ENCODE results near the gene SACM1L.
A peak's percentile ranks its signal among the peaks of the same experiment; 100 is the strongest.

SACM1L gene

GRCh38 chr3:45688882-45689786 lies at the start of gene SACM1L:
SACM1L (plus strand) TSS chr3:45689396; CDS start chr3:45689466, 70 bp downstream.
- Histone ChIP-seq H3K9me3 (ENCODE audit: low read length) (no peaks in the 10 kb centered on the region), H3K27me3 (ENCODE audit: insufficient read depth, low read length) (no peaks in the 10 kb centered on the region), H3K4me3 (ENCODE audit: low read length) (peak within 1 kb of the TSS; percentile 75), H3K36me3 (ENCODE audit: insufficient read depth, low read length) (peaks cover 8% of the 10 kb centered on the region), H2AFZ (ENCODE audit: low read depth, low read length) (peak within 1 kb of the TSS; percentile 73), H3K4me1 (ENCODE audit: insufficient read depth, low read length) (peaks cover 11% of the 10 kb centered on the region)

GRCh38 chr3:45640091-45640507 lies 49.1 kb upstream of the SACM1L start:
- Histone ChIP-seq H3K36me3 (ENCODE audit: insufficient read depth, low read length) (peaks cover 7% of the 10 kb centered on the region), H3K4me3 (ENCODE audit: low read length) (no peak overlapping the region), H3K4me1 (ENCODE audit: insufficient read depth, low read length) (no peaks in the 10 kb centered on the region), H2AFZ (ENCODE audit: low read depth, low read length) (no peak overlapping the region), H3K9me3 (ENCODE audit: low read length) (no peaks in the 10 kb centered on the region), H3K27me3 (ENCODE audit: insufficient read depth, low read length) (no peaks in the 10 kb centered on the region)

- Histone ChIP-seq H3K27me3 (ENCODE audit: insufficient read depth, low read length) (no peaks in the 10 kb centered on the region), H3K9me3 (ENCODE audit: low read length) (no peaks in the 10 kb centered on the region), H3K36me3 (ENCODE audit: insufficient read depth, low read length) (peaks cover 7% of the 10 kb centered on the region), H3K4me3 (ENCODE audit: low read length) (no peak overlapping the region), H3K4me1 (ENCODE audit: insufficient read depth, low read length) (no peaks in the 10 kb centered on the region), H2AFZ (ENCODE audit: low read depth, low read length) (no peak overlapping the region)
These were observed 48.4 kb upstream of the SACM1L start for GRCh38 chr3:45640724-45641361.

- H3K4me3 ChIP-seq (ENCODE audit: low read length), result no peak overlapping the region
- peaks cover 3% of the 10 kb centered on the region for H3K36me3 ChIP-seq (ENCODE audit: insufficient read depth, low read length)
- no peaks in the 10 kb centered on the region for H3K27me3 ChIP-seq (ENCODE audit: insufficient read depth, low read length)
These were observed 47.4 kb upstream of the SACM1L start for GRCh38 chr3:45641756-45642155.

GRCh38 chr3:45642731-45643152 lies 46.5 kb upstream of the SACM1L start:
- Histone ChIP-seq H3K4me3 (ENCODE audit: low read length) (no peak overlapping the region), H3K36me3 (ENCODE audit: insufficient read depth, low read length) (peaks cover 2% of the 10 kb centered on the region), H2AFZ (ENCODE audit: low read depth, low read length) (no peak overlapping the region), H3K9me3 (ENCODE audit: low read length) (no peaks in the 10 kb centered on the region), H3K27me3 (ENCODE audit: insufficient read depth, low read length) (no peaks in the 10 kb centered on the region), H3K4me1 (ENCODE audit: insufficient read depth, low read length) (no peaks in the 10 kb centered on the region)

More at GRCh38 chr3:45641756-45642155, 47.4 kb upstream of the SACM1L start:
- H3K4me1 ChIP-seq (ENCODE audit: insufficient read depth, low read length), result no peaks in the 10 kb centered on the region
- no peaks in the 10 kb centered on the region for H3K9me3 ChIP-seq (ENCODE audit: low read length)
- no peak overlapping the region for H2AFZ ChIP-seq (ENCODE audit: low read depth, low read length)

- Histone ChIP-seq H2AFZ (ENCODE audit: low read depth, low read length) (no peak overlapping the region), H3K4me3 (ENCODE audit: low read length) (no peak overlapping the region), H3K9me3 (ENCODE audit: low read length) (no peaks in the 10 kb centered on the region), H3K36me3 (ENCODE audit: insufficient read depth, low read length) (peaks cover 2% of the 10 kb centered on the region), H3K27me3 (ENCODE audit: insufficient read depth, low read length) (no peaks in the 10 kb centered on the region), H3K4me1 (ENCODE audit: insufficient read depth, low read length) (no peaks in the 10 kb centered on the region)
These were observed 45.0 kb upstream of the SACM1L start for GRCh38 chr3:45644063-45644790.

- H3K9me3 ChIP-seq (ENCODE audit: low read length), result no peaks in the 10 kb centered on the region
- peaks cover 2% of the 10 kb centered on the region for H3K36me3 ChIP-seq (ENCODE audit: insufficient read depth, low read length)
- no peaks in the 10 kb centered on the region for H3K27me3 ChIP-seq (ENCODE audit: insufficient read depth, low read length)
- H2AFZ ChIP-seq (ENCODE audit: low read depth, low read length), result no peak overlapping the region
- H3K4me3 ChIP-seq (ENCODE audit: low read length), result no peak overlapping the region
- H3K4me1 ChIP-seq (ENCODE audit: insufficient read depth, low read length), result no peaks in the 10 kb centered on the region
These were observed 44.4 kb upstream of the SACM1L start for GRCh38 chr3:45644791-45645201.

GRCh38 chr3:45646051-45646585 lies 43.1 kb upstream of the SACM1L start:
- Histone ChIP-seq H3K9me3 (ENCODE audit: low read length) (no peaks in the 10 kb centered on the region), H3K4me3 (ENCODE audit: low read length) (no peak overlapping the region), H2AFZ (ENCODE audit: low read depth, low read length) (no peak overlapping the region), H3K27me3 (ENCODE audit: insufficient read depth, low read length) (no peaks in the 10 kb centered on the region), H3K4me1 (ENCODE audit: insufficient read depth, low read length) (no peaks in the 10 kb centered on the region), H3K36me3 (ENCODE audit: insufficient read depth, low read length) (peaks cover 2% of the 10 kb centered on the region)

GRCh38 chr3:45647148-45647619 lies 42.0 kb upstream of the SACM1L start:
- Histone ChIP-seq H3K36me3 (ENCODE audit: insufficient read depth, low read length) (no peaks in the 10 kb centered on the region), H3K9me3 (ENCODE audit: low read length) (no peaks in the 10 kb centered on the region), H3K4me3 (ENCODE audit: low read length) (no peak overlapping the region), H2AFZ (ENCODE audit: low read depth, low read length) (no peak overlapping the region), H3K4me1 (ENCODE audit: insufficient read depth, low read length) (no peaks in the 10 kb centered on the region), H3K27me3 (ENCODE audit: insufficient read depth, low read length) (no peaks in the 10 kb centered on the region)

- Histone ChIP-seq H3K9me3 (ENCODE audit: low read length) (no peaks in the 10 kb centered on the region), H3K4me1 (ENCODE audit: insufficient read depth, low read length) (no peaks in the 10 kb centered on the region), H3K36me3 (ENCODE audit: insufficient read depth, low read length) (no peaks in the 10 kb centered on the region), H3K4me3 (ENCODE audit: low read length) (no peak overlapping the region), H3K27me3 (ENCODE audit: insufficient read depth, low read length) (no peaks in the 10 kb centered on the region), H2AFZ (ENCODE audit: low read depth, low read length) (no peak overlapping the region)
These were observed 36.0 kb upstream of the SACM1L start for GRCh38 chr3:45653205-45653604.

GRCh38 chr3:45654397-45654944 lies 34.7 kb upstream of the SACM1L start:
- Histone ChIP-seq H3K9me3 (ENCODE audit: low read length) (no peaks in the 10 kb centered on the region), H3K4me1 (ENCODE audit: insufficient read depth, low read length) (no peaks in the 10 kb centered on the region), H3K36me3 (ENCODE audit: insufficient read depth, low read length) (no peaks in the 10 kb centered on the region), H3K4me3 (ENCODE audit: low read length) (no peak overlapping the region), H3K27me3 (ENCODE audit: insufficient read depth, low read length) (no peaks in the 10 kb centered on the region), H2AFZ (ENCODE audit: low read depth, low read length) (no peak overlapping the region)

- no peaks in the 10 kb centered on the region for H3K36me3 ChIP-seq (ENCODE audit: insufficient read depth, low read length)
- no peak overlapping the region for H3K4me3 ChIP-seq (ENCODE audit: low read length)
- no peaks in the 10 kb centered on the region for H3K27me3 ChIP-seq (ENCODE audit: insufficient read depth, low read length)
- H3K9me3 ChIP-seq (ENCODE audit: low read length), result no peaks in the 10 kb centered on the region
- H3K4me1 ChIP-seq (ENCODE audit: insufficient read depth, low read length), result no peaks in the 10 kb centered on the region
- no peak overlapping the region for H2AFZ ChIP-seq (ENCODE audit: low read depth, low read length)
These were observed 33.3 kb upstream of the SACM1L start for GRCh38 chr3:45655906-45656305.

Measured in neuron (in vitro differentiated cells).